Parathyroid adenoma (tissue), 2 donors: Measurements from ENCODE around the gene CTNNAL1.
A peak's percentile ranks its signal among the peaks of the same experiment; 100 is the strongest.

Source experiments
- H2AFZ ChIP-seq: fragments of 300-600 bp; sonication (generic); one replicate; pipeline ENCODE4 v1.7.0; 2017; ENCODE audit warnings: antibody characterized with exemption, mild to moderate bottlenecking
- H3K27ac ChIP-seq: fragments of 300-600 bp; sonication (generic); one replicate; pipeline ENCODE4 v1.7.0; 2017
- H3K27me3 ChIP-seq: fragments of 300-600 bp; sonication (generic); one replicate; pipeline ENCODE4 v1.7.0; 2017; ENCODE audit warnings: low read length; ENCODE audit not compliant: control insufficient read depth, insufficient read depth
- H3K36me3 ChIP-seq: fragments of 300-600 bp; sonication (generic); one replicate; pipeline ENCODE4 v1.7.0; 2017; ENCODE audit warnings: low read length; ENCODE audit not compliant: control insufficient read depth, insufficient read depth
- H3K4me1 ChIP-seq: fragments of 300-600 bp; sonication (generic); one replicate; pipeline ENCODE4 v1.7.0; 2017; ENCODE audit warnings: control low read depth
- H3K4me2 ChIP-seq: fragments of 300-600 bp; sonication (generic); one replicate; pipeline ENCODE4 v1.7.0; 2017; ENCODE audit warnings: low read length
- H3K4me3 ChIP-seq: fragments of 300-600 bp; sonication (generic); one replicate; pipeline ENCODE4 v1.7.0; 2017; ENCODE audit warnings: low read depth, low read length
- H3K79me2 ChIP-seq: fragments of 300-600 bp; sonication (generic); one replicate; pipeline ENCODE4 v1.7.0; 2017; ENCODE audit warnings: control low read depth
- H3K9ac ChIP-seq: fragments of 300-600 bp; sonication (generic); one replicate; pipeline ENCODE4 v1.7.0; 2017; ENCODE audit warnings: mild to moderate bottlenecking
- H3K9me3 ChIP-seq: fragments of 300-600 bp; sonication (generic); one replicate; pipeline ENCODE4 v1.7.0; 2017; ENCODE audit warnings: low read length; ENCODE audit not compliant: control insufficient read depth
- TF ChIP-seq, protein P1 (sequence below): fragments of 300-600 bp; sonication (generic); IDR thresholded peaks from one replicate; pipeline ENCODE4 v1.7.0; 2017; ENCODE audit warnings: antibody characterized with exemption, mild to moderate bottlenecking
- donor health status: primary hyperparathyroidism.

The CTNNAL1 gene

GRCh38 chr9:108950168-108950567 is 63.1 kb downstream of the CTNNAL1 start:
- no peak overlapping the region for H3K9ac ChIP-seq
- H2AFZ ChIP-seq = no peak overlapping the region
- no peaks in the 10 kb centered on the region for H3K27me3 ChIP-seq
- H3K36me3 ChIP-seq = no peaks in the 10 kb centered on the region
- no peaks in the 10 kb centered on the region for H3K79me2 ChIP-seq
- TF ChIP-seq, protein P1, sequence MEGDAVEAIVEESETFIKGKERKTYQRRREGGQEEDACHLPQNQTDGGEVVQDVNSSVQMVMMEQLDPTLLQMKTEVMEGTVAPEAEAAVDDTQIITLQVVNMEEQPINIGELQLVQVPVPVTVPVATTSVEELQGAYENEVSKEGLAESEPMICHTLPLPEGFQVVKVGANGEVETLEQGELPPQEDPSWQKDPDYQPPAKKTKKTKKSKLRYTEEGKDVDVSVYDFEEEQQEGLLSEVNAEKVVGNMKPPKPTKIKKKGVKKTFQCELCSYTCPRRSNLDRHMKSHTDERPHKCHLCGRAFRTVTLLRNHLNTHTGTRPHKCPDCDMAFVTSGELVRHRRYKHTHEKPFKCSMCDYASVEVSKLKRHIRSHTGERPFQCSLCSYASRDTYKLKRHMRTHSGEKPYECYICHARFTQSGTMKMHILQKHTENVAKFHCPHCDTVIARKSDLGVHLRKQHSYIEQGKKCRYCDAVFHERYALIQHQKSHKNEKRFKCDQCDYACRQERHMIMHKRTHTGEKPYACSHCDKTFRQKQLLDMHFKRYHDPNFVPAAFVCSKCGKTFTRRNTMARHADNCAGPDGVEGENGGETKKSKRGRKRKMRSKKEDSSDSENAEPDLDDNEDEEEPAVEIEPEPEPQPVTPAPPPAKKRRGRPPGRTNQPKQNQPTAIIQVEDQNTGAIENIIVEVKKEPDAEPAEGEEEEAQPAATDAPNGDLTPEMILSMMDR = no peak
- H3K4me3 ChIP-seq = no peak overlapping the region
- no peaks in the 10 kb centered on the region for H3K4me1 ChIP-seq
- no peak overlapping the region for H3K4me2 ChIP-seq
- no peaks in the 10 kb centered on the region for H3K9me3 ChIP-seq
- H3K27ac ChIP-seq = no peak overlapping the region

DNA sequence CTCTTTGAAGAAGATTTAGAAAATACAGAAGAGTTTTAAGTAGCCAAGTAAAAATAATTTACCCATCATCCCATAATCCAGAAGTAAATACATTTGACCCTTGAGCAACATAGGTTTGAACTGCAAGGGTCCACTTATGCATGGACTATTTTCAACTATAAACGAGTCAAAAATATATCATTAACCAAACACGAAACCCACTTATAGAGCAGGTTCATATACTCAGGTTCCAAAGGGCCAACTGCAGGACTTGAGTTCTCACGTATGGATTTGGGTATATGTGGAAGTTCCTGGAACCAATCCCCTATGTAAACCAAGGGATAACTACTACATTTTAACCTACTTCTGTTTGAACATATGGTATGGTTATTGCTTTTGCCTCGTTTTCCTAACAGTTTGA is 73.3 kb downstream of the CTNNAL1 start:
- H3K36me3 ChIP-seq = no peaks in the 10 kb centered on the region
- H3K9ac ChIP-seq = no peak overlapping the region
- H2AFZ ChIP-seq = no peak overlapping the region
- no peak overlapping the region for H3K27ac ChIP-seq
- H3K79me2 ChIP-seq = no peaks in the 10 kb centered on the region
- no peaks in the 10 kb centered on the region for H3K9me3 ChIP-seq
- H3K4me2 ChIP-seq = no peak overlapping the region
- no peak overlapping the region for H3K4me3 ChIP-seq
- TF ChIP-seq, protein P1 = no peak
- peaks cover 8% of the 10 kb centered on the region for H3K4me1 ChIP-seq
- H3K27me3 ChIP-seq = no peaks in the 10 kb centered on the region

DNA sequence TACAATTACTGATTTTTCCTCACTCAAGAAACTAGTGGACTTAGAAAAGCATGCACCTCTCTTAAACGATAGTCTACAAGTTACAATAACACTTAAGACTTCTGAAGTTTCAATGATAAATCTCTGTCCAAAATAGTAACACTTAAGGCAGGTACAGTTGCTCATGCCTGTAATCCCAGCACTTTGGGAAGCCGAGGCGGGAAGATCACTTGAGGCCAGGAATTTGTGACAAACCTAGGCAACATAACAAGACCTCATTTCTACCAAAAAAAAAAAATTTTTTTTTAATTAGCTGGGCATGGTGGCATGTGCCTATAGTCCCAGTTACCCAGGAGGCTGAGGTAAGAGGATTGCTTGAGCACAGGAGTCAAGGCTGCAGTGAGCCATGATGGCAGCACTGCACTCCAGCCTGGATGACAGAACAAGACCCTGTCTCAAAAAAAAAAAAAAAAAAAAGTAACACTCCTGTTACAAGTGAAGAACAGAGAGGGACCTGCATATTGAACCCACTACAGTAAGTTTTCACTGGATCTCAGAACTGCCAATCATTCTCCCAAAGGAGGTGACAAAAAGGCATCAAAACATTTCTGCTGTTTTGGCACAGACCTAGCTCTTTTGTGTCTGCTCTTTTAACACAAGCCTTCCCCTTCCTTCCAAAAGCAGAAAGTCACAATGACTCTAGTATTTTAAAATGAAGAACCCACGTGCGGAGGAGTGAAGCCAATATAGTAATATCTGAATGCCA is 75.6 kb downstream of the CTNNAL1 start:
- no peak overlapping the region for H2AFZ ChIP-seq
- H3K4me2 ChIP-seq = no peak overlapping the region
- H3K27ac ChIP-seq = no peak overlapping the region
- no peaks in the 10 kb centered on the region for H3K36me3 ChIP-seq
- H3K79me2 ChIP-seq = peaks cover 2% of the 10 kb centered on the region
- no peaks in the 10 kb centered on the region for H3K9me3 ChIP-seq
- no peaks in the 10 kb centered on the region for H3K27me3 ChIP-seq
- no peak overlapping the region for H3K9ac ChIP-seq
- H3K4me3 ChIP-seq = no peak overlapping the region
- H3K4me1 ChIP-seq = peaks cover 9% of the 10 kb centered on the region
- TF ChIP-seq, protein P1 = no peak

DNA sequence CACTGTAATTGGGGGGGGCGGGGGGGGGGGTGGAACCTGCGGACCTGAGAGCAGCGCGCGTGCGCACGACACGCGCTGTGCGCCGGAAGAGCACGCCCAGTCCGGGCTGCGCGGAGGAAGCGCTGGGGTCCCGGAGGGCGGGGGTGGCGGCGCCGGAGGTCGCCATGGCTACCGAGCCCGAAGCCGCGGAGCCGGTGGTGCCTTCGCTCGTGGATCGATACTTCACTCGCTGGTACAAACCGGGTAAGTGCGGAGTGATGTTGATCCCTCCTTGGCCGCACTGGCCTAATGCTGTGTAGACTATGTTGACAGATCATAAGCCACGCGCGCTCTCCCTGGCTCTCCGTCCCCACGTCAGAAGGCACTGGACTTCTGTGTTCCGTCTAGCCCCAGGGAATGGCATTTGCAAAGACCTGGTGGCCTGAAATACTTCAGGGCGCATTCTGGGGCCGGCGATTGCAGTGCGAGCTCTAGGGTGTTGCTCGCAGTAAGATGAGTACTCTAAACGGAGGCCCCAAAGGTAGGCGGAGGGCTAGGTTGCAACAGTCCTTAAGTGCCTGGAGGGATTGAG is 78.9 kb downstream of the CTNNAL1 start, which contains the start of gene ABITRAM:
Gene ABITRAM, plus strand, starts transcription at position 78 of the 571 bp plus-strand sequence. Its CDS starts 87 bp downstream, at position 165.
- Histone ChIP-seq H3K4me3 (peak within 1 kb of the TSS; percentile 98), H3K27ac (peak within 1 kb of the TSS; percentile 86), H3K9me3 (no peaks in the 10 kb centered on the region), H3K79me2 (peaks cover 8% of the 10 kb centered on the region), H3K4me2 (peak within 1 kb of the TSS; percentile 94), H3K4me1 (peaks cover 4% of the 10 kb centered on the region), H3K27me3 (no peaks in the 10 kb centered on the region), H3K36me3 (no peaks in the 10 kb centered on the region), H3K9ac (no peak within 1 kb of the TSS), H2AFZ (peak within 1 kb of the TSS; percentile 92)
- TF ChIP-seq, protein P1 = no peak
